Peyer's patch (tissue), 4 donors: ENCODE results near the gene KDM1A. TPM values are rescaled to one million over a fixed set of nuclear protein-coding genes. Genes with fewer than 3 reads are reported as not detected.

Experiments used
- DNase-seq, 3 donors: peaks; one replicate each; pipeline ENCODE4 v3.0.0-alpha.2; 2017 to 2019
- H3K27ac ChIP-seq, 4 donors: fragments of 200-600 bp; sonication (generic); one replicate each; pipeline ENCODE4 v1.5.1; 2016 to 2019
- H3K27me3 ChIP-seq, 2 donors: fragments of 200-600 bp; sonication (generic); one replicate each; pipeline ENCODE4 v1.5.1; 2019
- H3K36me3 ChIP-seq, 3 donors: fragments of 200-600 bp; sonication (generic); one replicate each; pipeline ENCODE4 v1.5.1; 2016 to 2019
- H3K4me1 ChIP-seq, 4 donors: fragments of 200-600 bp; sonication (generic); one replicate each; pipeline ENCODE4 v1.5.1; 2016 to 2019
- H3K4me3 ChIP-seq, 4 donors: fragments of 200-600 bp; sonication (generic); 1 replicate in 3 of 4; 2 replicates in 1 of 4; pipeline ENCODE4 v1.5.1; 2016 to 2019; ENCODE audit warnings: mild to moderate bottlenecking in 1 of 4
- H3K9me3 ChIP-seq, 4 donors: fragments of 200-600 bp; sonication (generic); one replicate each; pipeline ENCODE4 v1.5.1; 2016 to 2019; ENCODE audit warnings: mild to moderate bottlenecking in 1 of 4
- POLR2A ChIP-seq, 2 donors: fragments of 450-650 bp; IDR thresholded peaks; one replicate each; pipeline ENCODE4 v1.5.1; 2017; ENCODE audit warnings: antibody characterized with exemption in 2 of 2, mild to moderate bottlenecking in 2 of 2, moderate library complexity in 2 of 2
- total RNA-seq, 4 donors: library from RNA; depleted of rRNA; stranded (reverse); fragments of >200 nt; gene quantifications; one replicate each; pipeline ENCODE4 v1.1.0, GENCODE V29; 2016
- TF ChIP-seq, protein P1 (sequence below), 6 experiments: fragments of 450-650 bp in 4 of 6; fragments of 200-600 bp in 2 of 6; sonication (generic) in 1 of 6; IDR thresholded peaks; one replicate each; pipeline ENCODE4 v1.5.1; 2017 to 2019; ENCODE audit warnings: antibody characterized with exemption in 6 of 6, mild to moderate bottlenecking in 3 of 6, moderate library complexity in 1 of 6

KDM1A gene
- total RNA-seq, 4 donors from 2014 or later, result 33.5 to 102 (median 40.9) TPM

DNA sequence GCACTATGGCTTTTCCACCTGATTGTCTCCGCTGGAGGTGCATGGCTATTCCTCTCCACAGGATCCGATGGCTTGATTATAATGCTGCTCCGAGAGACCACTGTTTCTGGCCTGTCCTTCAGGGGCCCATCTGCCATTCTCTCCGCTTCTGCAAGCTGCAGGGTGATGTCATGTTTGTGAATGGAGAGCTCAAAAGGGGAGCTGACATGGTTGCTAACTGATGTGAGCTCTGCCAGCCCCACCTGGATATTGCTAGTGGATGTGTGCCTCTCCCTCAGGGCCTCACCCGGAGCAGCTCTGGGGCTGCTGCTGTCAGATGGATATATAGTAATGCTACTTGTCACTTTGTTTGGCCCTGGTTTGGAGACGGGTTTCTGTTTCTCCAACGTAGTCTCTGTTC, 72.3 kb downstream of the KDM1A start:
- DNase-seq, result no peak
- peaks cover 0 to 72% (median 0%) of the 10 kb centered on the region in 3 donors for H3K36me3 ChIP-seq

DNA sequence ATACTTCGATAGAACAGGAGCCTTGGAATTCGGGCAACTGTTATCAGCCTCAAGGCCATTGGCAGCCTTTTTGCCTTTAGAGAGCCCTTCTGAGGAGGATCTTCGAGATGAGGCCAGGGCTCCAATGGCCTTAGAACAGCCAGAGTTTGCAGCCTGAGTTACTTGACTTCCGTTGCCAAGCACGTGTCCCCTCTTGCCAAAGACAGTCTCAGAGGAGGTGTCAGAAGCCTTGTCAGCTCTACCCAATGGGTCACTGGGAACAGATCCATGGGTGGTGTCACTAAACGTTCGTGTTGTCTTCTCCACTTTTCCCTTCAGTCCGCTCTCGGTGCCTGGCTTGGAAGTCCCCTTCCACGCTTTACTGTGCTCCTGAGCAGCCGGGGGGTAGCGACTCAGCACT, 73.2 kb downstream of the KDM1A start:
- TF ChIP-seq, protein P1, sequence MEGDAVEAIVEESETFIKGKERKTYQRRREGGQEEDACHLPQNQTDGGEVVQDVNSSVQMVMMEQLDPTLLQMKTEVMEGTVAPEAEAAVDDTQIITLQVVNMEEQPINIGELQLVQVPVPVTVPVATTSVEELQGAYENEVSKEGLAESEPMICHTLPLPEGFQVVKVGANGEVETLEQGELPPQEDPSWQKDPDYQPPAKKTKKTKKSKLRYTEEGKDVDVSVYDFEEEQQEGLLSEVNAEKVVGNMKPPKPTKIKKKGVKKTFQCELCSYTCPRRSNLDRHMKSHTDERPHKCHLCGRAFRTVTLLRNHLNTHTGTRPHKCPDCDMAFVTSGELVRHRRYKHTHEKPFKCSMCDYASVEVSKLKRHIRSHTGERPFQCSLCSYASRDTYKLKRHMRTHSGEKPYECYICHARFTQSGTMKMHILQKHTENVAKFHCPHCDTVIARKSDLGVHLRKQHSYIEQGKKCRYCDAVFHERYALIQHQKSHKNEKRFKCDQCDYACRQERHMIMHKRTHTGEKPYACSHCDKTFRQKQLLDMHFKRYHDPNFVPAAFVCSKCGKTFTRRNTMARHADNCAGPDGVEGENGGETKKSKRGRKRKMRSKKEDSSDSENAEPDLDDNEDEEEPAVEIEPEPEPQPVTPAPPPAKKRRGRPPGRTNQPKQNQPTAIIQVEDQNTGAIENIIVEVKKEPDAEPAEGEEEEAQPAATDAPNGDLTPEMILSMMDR (IDR thresholded peaks at IDR 0.05), result no peak
- H3K27me3 ChIP-seq, result no peaks in the 10 kb centered on the region
- peaks cover 0 to 63% (median 0%) of the 10 kb centered on the region in 3 donors for H3K36me3 ChIP-seq
- no peaks in the 10 kb centered on the region for H3K9me3 ChIP-seq
- no peak for DNase-seq
- H3K4me3 ChIP-seq, result no peak overlapping the region
- H3K4me1 ChIP-seq, result no peaks in the 10 kb centered on the region
- H3K27ac ChIP-seq, result no peak overlapping the region

More for the DNA sequence above, 72.3 kb downstream of the KDM1A start:
- H3K9me3 ChIP-seq, result no peaks in the 10 kb centered on the region
- no peak overlapping the region for H3K4me3 ChIP-seq
- no peaks in the 10 kb centered on the region for H3K27me3 ChIP-seq
- TF ChIP-seq, protein P1 (IDR thresholded peaks at IDR 0.05), result no peak
- no peak overlapping the region for H3K27ac ChIP-seq
- no peaks in the 10 kb centered on the region for H3K4me1 ChIP-seq

- no peak for DNase-seq
- H3K27ac ChIP-seq, result no peak overlapping the region
- H3K4me1 ChIP-seq, result peaks cover 0 to 37% (median 8%) of the 10 kb centered on the region in 4 donors
- peaks cover 0 to 23% (median 0%) of the 10 kb centered on the region in 3 donors for H3K36me3 ChIP-seq
- no peaks in the 10 kb centered on the region for H3K9me3 ChIP-seq
- no peak for TF ChIP-seq POLR2A (IDR thresholded peaks at IDR 0.05)
- H3K4me3 ChIP-seq, result no peak overlapping the region
- H3K27me3 ChIP-seq, result no peaks in the 10 kb centered on the region
Observed at GRCh38 chr1:23097316-23097715, 78.0 kb downstream of the KDM1A start.

DNA sequence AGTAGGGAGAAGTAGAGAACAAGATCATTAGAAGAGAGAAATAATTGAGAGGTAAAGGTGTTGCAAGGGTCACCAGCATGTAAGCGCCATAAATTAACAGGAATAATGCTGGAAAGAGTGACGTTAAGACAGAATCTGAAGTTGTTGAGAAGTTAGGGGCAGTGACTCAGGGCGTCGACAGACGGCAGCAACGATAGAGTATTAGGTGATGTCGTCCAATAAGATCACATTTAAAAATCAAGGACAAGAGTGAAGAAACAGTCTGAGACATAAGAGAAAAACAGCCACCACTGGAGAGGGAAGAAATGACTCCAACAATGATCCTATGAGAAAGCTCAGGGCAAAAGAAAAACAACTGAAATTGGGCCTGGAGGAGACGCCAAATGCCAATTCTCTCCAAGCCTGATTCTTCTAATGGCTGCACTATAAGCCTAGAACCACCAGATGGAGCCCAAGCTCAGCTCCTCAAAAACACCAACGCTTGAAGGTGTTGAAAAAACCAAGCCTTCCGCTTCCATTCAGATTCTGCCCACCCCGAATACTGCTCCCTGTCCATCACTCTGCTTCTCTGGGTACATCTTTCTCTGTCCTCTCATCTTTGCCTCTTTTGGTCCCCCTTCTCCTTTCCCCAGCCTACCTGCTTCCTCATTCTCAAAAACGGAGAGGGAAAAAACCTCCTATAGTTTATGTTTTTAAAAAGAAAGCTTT, 79.3 kb downstream of the KDM1A start:
- Histone ChIP-seq H3K27me3 (no peaks in the 10 kb centered on the region), H3K4me1 (peaks cover 0 to 50% (median 14%) of the 10 kb centered on the region in 4 donors), H3K27ac (no peak overlapping the region), H3K4me3 (no peak overlapping the region), H3K9me3 (no peaks in the 10 kb centered on the region), H3K36me3 (peaks cover 0 to 10% (median 0%) of the 10 kb centered on the region in 3 donors)
- DNase-seq, result peak in 2 of 3 donors; percentile 38 to 82
- TF ChIP-seq, protein P1 (IDR thresholded peaks at IDR 0.05), result peak; percentile 69 to 98 (median 94)
- no peak for TF ChIP-seq POLR2A (IDR thresholded peaks at IDR 0.05)

- Histone ChIP-seq H3K36me3 (peaks cover 0 to 5% (median 0%) of the 10 kb centered on the region in 3 donors), H3K27ac (peak overlapping the region in 1 of 4 donors; percentile 20), H3K9me3 (no peaks in the 10 kb centered on the region), H3K4me3 (no peak overlapping the region), H3K4me1 (peaks cover 0 to 54% (median 14%) of the 10 kb centered on the region in 4 donors), H3K27me3 (no peaks in the 10 kb centered on the region)
- DNase-seq, result no peak
- no peak for TF ChIP-seq POLR2A (IDR thresholded peaks at IDR 0.05)
- TF ChIP-seq, protein P1 (IDR thresholded peaks at IDR 0.05), result no peak
Observed at GRCh38 chr1:23099171-23099536, 79.9 kb downstream of the KDM1A start.

DNA sequence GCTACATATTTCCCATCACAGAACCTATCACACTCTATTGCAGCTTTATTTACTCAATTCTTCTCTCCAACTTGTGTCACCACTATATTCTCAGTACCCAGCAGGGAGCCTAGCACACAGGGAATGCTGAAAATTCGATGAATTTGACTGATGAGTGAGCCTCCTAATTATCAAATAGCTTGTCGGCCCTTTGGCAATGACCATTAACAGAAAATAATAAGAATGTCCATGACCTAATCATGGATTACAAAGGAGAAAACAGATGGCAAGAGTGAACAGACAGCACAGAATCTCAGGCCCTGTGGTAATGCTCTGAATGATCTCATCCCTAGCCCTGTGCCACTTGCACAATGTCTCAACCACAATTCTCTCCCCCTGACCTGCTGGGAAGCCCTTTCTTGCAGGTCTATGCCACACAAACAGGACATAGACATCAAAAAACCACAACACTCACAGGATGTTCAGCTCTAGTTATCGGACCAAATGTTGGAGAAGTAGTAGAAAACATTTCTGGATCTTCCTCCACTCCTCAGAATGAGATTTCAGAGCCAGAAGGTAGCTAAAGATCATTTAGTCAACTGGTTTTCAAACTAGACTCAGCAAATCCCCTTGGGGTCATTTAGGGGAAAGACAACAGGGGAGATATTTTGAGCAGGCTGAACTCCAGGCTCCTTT, 80.9 kb downstream of the KDM1A start:
- TF ChIP-seq, protein P1 (IDR thresholded peaks at IDR 0.05), result peak in 1 of 6 experiments; percentile 29
- TF ChIP-seq POLR2A (IDR thresholded peaks at IDR 0.05), result no peak
- DNase-seq, result peak in 1 of 3 donors; percentile 61
- Histone ChIP-seq H3K4me1 (peaks cover 0 to 57% (median 14%) of the 10 kb centered on the region in 4 donors), H3K9me3 (no peaks in the 10 kb centered on the region), H3K4me3 (no peak overlapping the region), H3K36me3 (no peaks in the 10 kb centered on the region), H3K27ac (peak overlapping the region in 2 of 4 donors; percentile 20 to 55), H3K27me3 (no peaks in the 10 kb centered on the region)
